CD4-positive, alpha-beta T cell treated with Interleukin-12 subunit alpha and Interleukin-12 subunit beta, for 1 hour (primary cell): ENCODE measurements around the gene ZNF416.

Experiments used
- DNase-seq: peaks from one replicate; pipeline ENCODE4 v3.0.0-alpha.2; 2020

Gene ZNF416

DNA sequence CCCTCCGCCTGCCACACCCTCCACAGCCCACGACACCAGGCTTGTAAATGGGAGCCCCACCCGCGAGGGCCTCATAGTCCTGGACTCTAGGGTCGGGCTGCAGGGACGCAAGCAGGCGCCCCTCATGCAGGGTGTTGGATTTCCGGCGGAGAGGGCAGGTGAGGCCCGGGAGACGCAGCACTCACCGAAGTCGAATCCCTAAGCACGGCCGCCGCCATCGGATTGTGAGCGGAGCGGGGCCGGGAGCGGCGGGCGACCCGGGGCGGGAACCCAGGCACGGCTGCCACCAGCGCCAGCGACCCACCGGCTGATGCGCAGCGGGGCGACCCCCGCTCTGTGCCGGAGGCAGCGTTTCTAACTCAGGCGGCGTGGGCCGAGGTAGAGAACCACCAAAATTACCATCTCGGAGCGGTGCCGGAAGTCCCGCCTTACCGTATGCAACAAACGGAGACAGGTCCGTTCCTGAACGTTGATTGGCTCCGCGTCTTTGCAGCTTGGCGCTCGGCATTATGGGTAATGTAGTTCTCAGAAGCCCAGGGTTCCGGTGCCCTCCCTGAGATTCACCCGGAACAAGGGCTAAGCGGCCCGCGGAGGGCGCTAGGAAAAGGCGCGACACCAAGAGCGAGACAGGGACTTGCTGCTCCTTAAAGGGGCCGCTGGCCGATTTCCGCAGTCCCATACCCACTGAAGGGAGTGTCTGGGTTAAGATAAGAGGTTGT is at the start of gene ZNF416:
Gene ZNF416, minus strand, starts transcription at position 425 of the 719 bp plus-strand sequence. Its CDS starts 207 bp downstream, at position 218.
- peak; percentile 99 for DNase-seq

GRCh38 chr19:57623091-57623490 is 44.4 kb upstream of the ZNF416 start:
- DNase-seq: no peak

DNA sequence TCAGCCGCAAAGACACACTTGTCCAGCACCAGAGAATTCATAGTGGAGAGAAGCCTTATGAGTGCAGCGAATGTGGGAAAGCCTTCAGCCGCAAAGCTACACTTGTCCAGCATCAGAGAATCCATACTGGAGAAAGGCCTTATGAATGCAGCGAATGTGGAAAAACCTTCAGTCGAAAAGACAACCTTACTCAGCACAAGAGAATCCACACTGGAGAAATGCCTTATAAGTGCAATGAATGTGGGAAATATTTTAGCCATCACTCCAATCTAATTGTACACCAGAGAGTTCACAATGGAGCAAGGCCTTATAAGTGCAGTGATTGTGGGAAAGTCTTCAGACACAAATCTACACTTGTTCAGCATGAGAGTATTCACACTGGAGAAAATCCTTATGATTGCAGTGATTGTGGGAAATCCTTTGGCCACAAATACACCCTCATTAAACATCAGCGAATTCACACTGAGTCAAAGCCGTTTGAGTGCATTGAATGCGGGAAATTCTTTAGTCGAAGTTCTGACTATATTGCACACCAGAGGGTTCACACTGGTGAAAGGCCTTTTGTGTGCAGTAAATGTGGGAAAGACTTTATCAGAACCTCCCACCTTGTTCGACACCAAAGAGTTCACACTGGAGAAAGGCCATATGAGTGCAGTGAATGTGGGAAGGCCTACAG is 42.1 kb upstream of the ZNF416 start:
- DNase-seq: no peak

DNA sequence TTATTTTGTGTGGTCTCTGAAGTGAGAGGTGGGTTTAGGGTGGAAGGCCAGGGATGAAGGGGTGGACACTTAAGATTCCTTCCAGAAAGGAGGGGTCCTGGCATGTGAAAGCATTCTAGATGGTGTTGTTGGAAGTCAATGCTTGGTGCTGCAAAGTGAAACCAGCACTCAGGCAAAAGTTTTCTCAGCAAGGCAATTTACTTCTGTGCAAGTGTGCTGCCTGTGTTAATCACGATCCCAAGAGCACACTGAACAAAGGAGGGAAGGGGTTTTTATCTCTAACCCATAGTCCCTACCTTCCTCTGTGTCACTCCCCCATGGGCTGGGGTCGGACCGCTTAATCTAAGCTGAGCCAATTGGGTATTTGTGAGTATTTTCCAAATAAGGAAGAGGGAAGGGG is 36.6 kb upstream of the ZNF416 start:
- DNase-seq: no peak

GRCh38 chr19:57613941-57614743 is 35.4 kb upstream of the ZNF416 start, which contains the start of gene ZNF134:
Gene ZNF134 (plus strand): TSS chr19:57614242. CDS start chr19:57619469, 5,227 bp downstream.
- peak; percentile 92 for DNase-seq

DNA sequence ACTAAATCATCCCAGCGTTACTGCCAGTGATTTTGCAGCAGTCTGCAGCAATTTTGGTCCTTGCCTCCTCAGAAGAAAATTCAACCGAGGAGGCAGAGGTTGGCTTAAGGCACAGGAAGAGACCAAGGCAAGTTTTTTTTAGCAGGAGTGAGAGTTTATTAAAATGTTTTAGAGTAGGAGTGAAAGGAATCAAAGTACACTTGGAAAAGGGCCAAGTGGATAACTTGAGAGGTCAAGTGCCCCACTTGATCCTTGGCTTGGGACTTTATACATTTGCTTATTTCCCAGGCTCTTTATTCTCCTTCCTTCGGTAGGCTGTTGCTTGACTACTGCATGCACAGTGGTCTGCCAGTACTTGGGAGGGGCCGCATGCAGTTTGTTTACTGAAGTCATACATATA is 32.4 kb upstream of the ZNF416 start:
- no peak for DNase-seq

GRCh38 chr19:57606931-57607330 is 28.2 kb upstream of the ZNF416 start:
- DNase-seq: no peak

DNA sequence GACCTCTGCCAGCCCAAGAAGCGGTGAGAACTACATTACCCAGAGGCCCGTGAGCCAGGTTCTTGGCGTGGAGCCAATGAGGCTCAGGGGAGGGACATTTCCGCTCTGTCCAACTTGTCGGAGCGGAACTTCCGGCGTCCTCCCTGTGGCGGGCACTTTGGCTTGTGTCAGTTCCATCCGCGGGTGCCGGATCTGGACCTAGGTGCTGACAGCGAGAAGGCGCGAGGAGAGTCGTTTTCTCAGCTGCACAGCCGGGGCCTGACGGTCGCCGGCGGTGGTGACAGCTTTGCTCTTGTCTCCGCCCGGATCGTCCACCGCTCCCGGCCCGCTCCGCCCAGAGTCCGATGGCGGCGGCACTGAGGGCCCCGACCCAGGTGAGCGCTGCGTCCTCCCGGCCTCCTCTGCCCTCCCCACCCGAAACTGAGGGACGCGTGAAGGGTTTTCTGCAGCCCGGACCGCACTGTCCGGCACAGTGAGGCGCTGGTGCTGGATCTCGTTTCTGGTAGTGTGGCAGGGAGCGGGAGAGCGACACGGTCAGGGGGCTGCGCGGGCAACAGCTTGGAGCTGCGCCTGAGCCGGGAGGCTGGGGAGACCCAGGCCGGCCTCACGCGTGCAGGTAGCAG is 21.2 kb upstream of the ZNF416 start, which contains the start of gene ZNF530:
Gene ZNF530, plus strand, starts transcription at position 125 of the 623 bp plus-strand sequence. CDS start 4,461 bp downstream, outside the sequence.
- peak; percentile 88 for DNase-seq

DNA sequence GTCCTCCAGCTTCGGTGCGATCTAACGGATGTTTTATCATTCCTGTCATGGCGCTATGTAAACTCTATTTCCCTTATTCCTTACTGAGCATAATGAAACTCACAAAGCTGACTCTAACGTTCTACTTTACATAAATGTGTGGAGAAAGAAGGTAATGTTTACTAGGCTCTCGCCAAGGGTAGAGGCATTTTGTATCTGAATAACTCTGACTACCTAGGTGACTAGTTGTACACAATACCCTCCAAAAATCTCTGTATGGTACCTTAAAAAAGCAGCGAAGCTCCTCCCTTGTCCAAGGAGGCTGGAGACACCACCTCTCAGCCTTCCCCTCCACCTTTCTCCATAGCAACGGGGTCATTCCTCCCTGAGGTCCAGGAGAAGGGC is 20.7 kb upstream of the ZNF416 start:
- no peak for DNase-seq

DNA sequence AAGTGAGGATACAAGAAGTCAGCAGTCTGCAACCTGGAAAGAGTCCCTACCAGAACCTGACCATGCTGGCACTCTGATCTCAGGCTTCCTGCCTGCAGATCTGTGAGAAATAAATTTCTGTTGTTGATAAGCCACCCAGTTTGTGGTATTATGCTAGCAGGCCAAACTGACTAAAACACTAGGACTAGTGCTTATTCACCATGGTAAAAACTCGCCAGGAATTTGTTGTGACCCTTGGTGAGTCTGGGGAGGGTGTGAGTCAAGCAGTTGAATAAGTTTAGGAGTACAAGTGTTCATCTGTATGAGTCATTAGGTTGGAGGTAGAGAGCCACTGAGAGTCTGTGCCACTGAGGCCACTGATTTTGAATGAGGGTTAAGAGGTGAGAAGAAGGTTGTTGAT is 8.8 kb upstream of the ZNF416 start:
- no peak for DNase-seq

- peak; percentile 92 for DNase-seq
Observed at GRCh38 chr19:57583521-57584416, 5.1 kb upstream of the ZNF416 start, which contains the start of gene ZIK1. Gene ZIK1 (plus strand): TSS chr19:57584145. CDS start chr19:57584357, 212 bp downstream.

GRCh38 chr19:57583104-57583520 is 4.4 kb upstream of the ZNF416 start:
- no peak for DNase-seq

DNA sequence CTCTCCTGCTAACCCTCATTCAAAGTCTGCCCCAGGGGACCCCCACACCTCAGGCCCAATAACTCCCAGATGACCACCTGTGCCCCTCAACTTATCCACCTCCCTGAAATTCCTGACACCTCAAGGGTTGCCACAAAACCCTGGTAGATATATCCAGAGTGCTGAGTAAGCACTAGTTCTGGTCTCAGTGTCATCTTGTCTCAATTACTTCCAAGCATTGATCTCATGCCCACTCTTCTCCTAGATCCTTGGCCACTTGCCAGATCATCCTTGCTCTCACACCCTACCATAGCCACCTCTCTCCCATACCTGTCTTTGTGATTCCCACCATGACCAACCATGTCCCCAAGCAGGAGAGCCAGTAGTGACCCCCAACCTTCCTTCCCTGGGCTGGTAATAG is 2.0 kb downstream of the ZNF416 start:
- no peak for DNase-seq

DNA sequence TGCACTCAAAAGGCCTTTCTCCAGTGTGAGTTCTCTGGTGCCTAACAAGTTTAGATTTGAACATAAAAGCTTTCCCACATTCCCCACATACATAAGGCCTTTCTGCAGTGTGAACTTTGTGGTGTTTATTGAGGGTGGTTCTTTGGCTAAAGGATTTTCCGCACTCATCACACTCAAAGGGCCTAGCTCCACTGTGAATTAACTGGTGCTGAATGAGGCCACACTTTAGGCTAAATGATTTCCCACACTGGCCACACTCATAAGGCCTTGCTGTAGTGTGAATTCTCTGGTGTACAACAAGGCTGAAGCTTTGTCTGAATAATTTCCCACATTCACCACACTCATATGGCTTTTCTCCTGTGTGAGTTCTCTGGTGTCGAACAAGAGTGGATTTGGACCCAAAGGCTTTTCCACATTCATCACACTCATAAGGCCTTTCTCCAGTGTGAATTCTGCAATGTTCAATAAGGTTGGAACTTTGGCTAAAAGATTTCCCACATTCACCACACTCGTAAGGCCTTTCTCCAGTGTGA is 6.2 kb downstream of the ZNF416 start:
- no peak for DNase-seq

GRCh38 chr19:57570707-57571106 is 8.0 kb downstream of the ZNF416 start:
- DNase-seq: no peak

- peak; percentile 7 for DNase-seq
Observed at GRCh38 chr19:57566396-57567265, 12.1 kb downstream of the ZNF416 start.

DNA sequence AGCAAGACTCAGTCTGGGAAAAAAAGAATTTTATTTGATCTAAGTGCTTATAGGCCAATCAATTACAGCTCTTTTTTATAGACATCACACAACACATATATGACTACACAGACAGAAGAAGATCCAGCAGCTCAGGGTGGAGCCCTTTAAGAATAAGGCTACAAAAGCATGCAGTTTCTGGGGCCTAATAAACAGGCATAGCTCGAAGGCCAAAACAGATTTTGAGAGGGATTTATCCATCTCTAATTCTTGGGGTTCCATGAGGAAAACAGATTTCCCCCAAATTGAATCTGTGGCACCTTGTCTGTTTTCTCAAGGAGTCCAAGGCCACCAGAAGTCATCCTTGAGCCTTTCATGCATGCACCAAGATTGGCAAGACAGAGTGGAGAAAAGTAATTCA is 15.2 kb downstream of the ZNF416 start:
- DNase-seq: no peak

DNA sequence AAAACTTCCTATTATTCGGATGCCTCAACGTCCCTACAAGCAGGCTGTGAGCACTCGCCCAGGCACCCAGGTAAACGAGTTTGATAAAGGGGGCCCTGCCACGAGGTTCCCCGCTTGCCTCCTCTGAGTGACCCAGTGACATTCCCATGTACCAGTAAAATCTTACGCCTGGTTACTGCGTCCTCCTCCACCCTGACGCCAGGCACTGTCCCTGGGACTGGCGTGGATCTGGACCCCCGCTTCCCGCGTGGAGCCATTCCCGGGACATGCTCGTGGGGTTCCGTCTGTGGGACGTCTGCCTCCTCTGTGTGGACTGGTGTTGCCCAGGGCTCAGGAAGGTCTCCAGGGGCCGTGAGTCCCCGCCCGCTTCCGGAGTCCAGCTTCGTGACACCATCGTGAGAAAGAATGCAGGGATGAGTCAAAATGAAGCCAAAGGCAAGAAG is 18.6 kb downstream of the ZNF416 start:
- DNase-seq: no peak

DNA sequence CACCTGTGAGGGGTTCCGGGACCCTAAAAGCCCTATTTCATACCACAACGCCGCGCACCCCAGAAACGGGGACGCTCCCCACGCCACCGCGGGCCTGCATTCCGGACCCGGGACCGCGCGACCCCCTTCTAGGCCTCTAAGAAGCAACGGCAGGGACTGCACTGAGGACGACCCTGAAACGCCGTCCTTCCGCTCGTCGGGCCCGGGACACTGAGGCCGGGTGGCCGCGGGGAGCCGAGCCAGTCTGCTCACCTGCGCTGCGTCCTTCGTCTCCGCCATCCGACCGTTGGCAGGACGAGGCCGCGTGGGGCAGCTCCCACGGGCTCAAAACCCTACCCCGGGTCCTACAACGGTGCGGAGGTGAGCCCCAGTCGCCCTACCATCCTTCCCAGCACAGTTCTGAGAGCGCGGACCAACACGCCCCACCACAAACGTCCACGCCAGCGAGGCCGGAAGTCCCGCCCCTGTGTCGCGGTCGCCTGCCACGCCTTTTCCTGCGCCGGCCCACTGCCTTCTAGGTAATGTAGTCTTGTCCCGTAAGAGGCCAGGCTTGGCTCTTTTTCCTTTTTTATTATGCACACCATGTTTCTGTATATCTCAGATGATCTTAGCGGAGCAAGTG is 19.2 kb downstream of the ZNF416 start, which contains the start of gene ZNF550:
Gene ZNF550, minus strand, starts transcription at position 460 of the 622 bp plus-strand sequence. Its CDS starts 181 bp downstream, at position 279.
- DNase-seq: peak; percentile 90

GRCh38 chr19:57559008-57559403 is 19.7 kb downstream of the ZNF416 start:
- DNase-seq: peak; percentile 9
